NT2/D1 (cell line): Measurements from ENCODE around the gene SORCS1.

ENCODE experiments used
- SUZ12 ChIP-seq: IDR thresholded peaks from 2 replicates; pipeline ENCODE4 v1.6.1; 2011; ENCODE audit not compliant: insufficient read length, insufficient read depth; ENCODE audit errors: extremely low read depth
- YY1 ChIP-seq: IDR thresholded peaks from 2 replicates; pipeline ENCODE4 v1.6.1; 2011; ENCODE audit not compliant: insufficient read length, insufficient read depth
- ZNF274 ChIP-seq: IDR thresholded peaks from 2 replicates; pipeline ENCODE4 v1.6.1; 2011; ENCODE audit warnings: mild to moderate bottlenecking, low read depth, low read length

- TF ChIP-seq YY1: no peak
- TF ChIP-seq ZNF274: no peak
- TF ChIP-seq SUZ12: no peak
These were observed 145.4 kb downstream of the SORCS1 start for GRCh38 chr10:107019154-107019553.
